HEK293 (cell line): ENCODE measurements around the gene C16orf86.

Source experiments
- CTCF ChIP-seq: fragments of 450-650 bp; formaldehyde crosslinking; IDR thresholded peaks from 2 replicates; pipeline ENCODE4 v1.5.1; 2016; ENCODE audit warnings: missing biosample characterization, missing genetic modification characterization
- HOXA7 ChIP-seq: sonication (generic); formaldehyde crosslinking; IDR thresholded peaks from 2 replicates; pipeline ENCODE4 v1.8.1; 2022; ENCODE audit warnings: missing genetic modification reagents, borderline replicate concordance
- PRDM10 ChIP-seq: fragments of 450-650 bp; formaldehyde crosslinking; IDR thresholded peaks from 2 replicates; pipeline ENCODE4 v1.5.1; 2016; ENCODE audit warnings: missing biosample characterization, missing genetic modification characterization
- REST ChIP-seq: fragments of 450-650 bp; formaldehyde crosslinking; IDR thresholded peaks from 2 replicates; pipeline ENCODE4 v1.5.1; 2016; ENCODE audit warnings: missing biosample characterization, missing genetic modification characterization
- ZBTB11 ChIP-seq: fragments of 450-650 bp; formaldehyde crosslinking; conservative IDR thresholded peaks from 2 replicates; pipeline ENCODE4 v1.5.1; 2016; ENCODE audit warnings: low read depth, missing biosample characterization, missing genetic modification characterization
- ZNF223 ChIP-seq: fragments of 450-650 bp; formaldehyde crosslinking; IDR thresholded peaks from 2 replicates; pipeline ENCODE4 v1.5.1; 2016; ENCODE audit warnings: missing biosample characterization, missing genetic modification characterization
- ZNF423 ChIP-seq: fragments of 450-650 bp; formaldehyde crosslinking; IDR thresholded peaks from 2 replicates; pipeline ENCODE4 v1.5.1; 2016; ENCODE audit warnings: missing biosample characterization, missing genetic modification characterization
- ZNF530 ChIP-seq: fragments of 450-650 bp; formaldehyde crosslinking; IDR thresholded peaks from 2 replicates; pipeline ENCODE4 v1.5.1; 2016; ENCODE audit warnings: low read depth, missing biosample characterization, missing genetic modification characterization

GRCh38 chr16:67648088-67648763 lies 18.4 kb upstream of the C16orf86 start:
- no peak for TF ChIP-seq CTCF (tag by site-specific recombination)
- no peak for TF ChIP-seq ZNF530 (tag by site-specific recombination)
- TF ChIP-seq ZBTB11: no peak
- no peak for TF ChIP-seq ZNF423
- no peak for TF ChIP-seq PRDM10 (tag by site-specific recombination)
- no peak for TF ChIP-seq ZNF223
- no peak for TF ChIP-seq HOXA7 (CRISPR knock-in tag)
- no peak for TF ChIP-seq REST (tag by site-specific recombination)
